CD14-positive monocyte (primary cell): ENCODE measurements around the gene GALNT18. TPM values are rescaled to one million over a fixed set of nuclear protein-coding genes. Genes with fewer than 3 reads are reported as not detected.

Source experiments
- DNase-seq, 3 donors: peaks; one replicate each; pipeline ENCODE4 v3.0.0-alpha.2; 2011 to 2022
- H2AFZ ChIP-seq: 2 replicates; pipeline ENCODE4 v1.6.0; 2012; ENCODE audit warnings: mild to moderate bottlenecking, low read depth, low read length, inconsistent platforms; ENCODE audit not compliant: insufficient read depth, poor library complexity, severe bottlenecking
- H3K27ac ChIP-seq, 2 donors: 1 replicate in 1 of 2; 2 replicates in 1 of 2; pipeline ENCODE4 v1.5.1; 2012 to 2013; ENCODE audit warnings: low read length in 2 of 2, control low read depth in 1 of 2, inconsistent platforms in 1 of 2, low read depth in 1 of 2, mild to moderate bottlenecking in 1 of 2
- H3K27me3 ChIP-seq, 2 donors: one replicate each; pipeline versions ENCODE4 v1.6.0 to v1.6.1; 2011 to 2013; ENCODE audit warnings: low read length in 2 of 2; ENCODE audit not compliant: control insufficient read depth in 2 of 2, insufficient read depth in 2 of 2
- H3K36me3 ChIP-seq, 2 donors: replicated peaks in 1 of 2; 1 replicate in 1 of 2; 2 replicates in 1 of 2; pipeline versions ENCODE4 v1.5.1 to v1.6.1; 2012 to 2013; ENCODE audit warnings: low read length in 2 of 2, control low read depth in 1 of 2, inconsistent platforms in 1 of 2, mild to moderate bottlenecking in 1 of 2; ENCODE audit not compliant: insufficient read depth in 2 of 2, control insufficient read depth in 1 of 2
- H3K4me1 ChIP-seq, 2 donors: 1 replicate in 1 of 2; 2 replicates in 1 of 2; pipeline versions ENCODE4 v1.5.1 to v1.6.1; 2012 to 2013; ENCODE audit warnings: low read length in 2 of 2, control low read depth in 1 of 2, inconsistent platforms in 1 of 2, mild to moderate bottlenecking in 1 of 2, moderate library complexity in 1 of 2; ENCODE audit not compliant: insufficient read depth in 2 of 2, control insufficient read depth in 1 of 2
- H3K4me2 ChIP-seq: replicated peaks from 2 replicates; pipeline ENCODE3; 2012; ENCODE audit warnings: low read length, moderate library complexity, mild to moderate bottlenecking; ENCODE audit not compliant: poor library complexity, severe bottlenecking; ENCODE audit errors: extremely low read depth
- H3K4me3 ChIP-seq, 3 experiments: fragments of 200-600 bp in 1 of 3; sonication (generic) in 1 of 3; replicated peaks in 1 of 3; 1 replicate in 2 of 3; 2 replicates in 1 of 3; pipeline ENCODE4 v1.5.1; 2011 to 2013; ENCODE audit warnings: low read length in 3 of 3, mild to moderate bottlenecking in 3 of 3, control low read depth in 2 of 3, low read depth in 2 of 3, inconsistent platforms in 1 of 3, moderate library complexity in 1 of 3
- H3K79me2 ChIP-seq: 2 replicates; pipeline ENCODE4 v1.6.0; 2012; ENCODE audit warnings: mild to moderate bottlenecking, control low read depth, inconsistent platforms, low read length, moderate library complexity; ENCODE audit not compliant: insufficient read depth
- H3K9ac ChIP-seq: 2 replicates; pipeline ENCODE4 v1.6.0; 2017; ENCODE audit warnings: low read length, mild to moderate bottlenecking; ENCODE audit not compliant: insufficient read depth, poor library complexity, severe bottlenecking
- H3K9me3 ChIP-seq, 2 donors: replicated peaks in 1 of 2; 1 replicate in 1 of 2; 2 replicates in 1 of 2; pipeline versions ENCODE4 v1.5.1 to v1.6.1; 2012 to 2013; ENCODE audit warnings: low read length in 2 of 2, control low read depth in 1 of 2; ENCODE audit not compliant: control insufficient read depth in 1 of 2, insufficient read depth in 1 of 2
- H4K20me1 ChIP-seq: 2 replicates; pipeline ENCODE4 v1.6.0; 2012; ENCODE audit warnings: mild to moderate bottlenecking, low read length, control low read depth, moderate library complexity; ENCODE audit not compliant: insufficient read depth
- H3K27ac Mint-ChIP-seq, 7 donors: one replicate each; pipeline ENCODE4 v1.8.0; 2020; ENCODE audit warnings: mild to moderate bottlenecking in 7 of 7, mixed read lengths in 7 of 7, moderate library complexity in 6 of 7, inconsistent platforms in 2 of 7
- H3K27me3 Mint-ChIP-seq, 3 donors: one replicate each; pipeline ENCODE4 v1.8.0; 2021 to 2022; ENCODE audit warnings: low read depth in 3 of 3, mild to moderate bottlenecking in 3 of 3, mixed read lengths in 3 of 3, moderate library complexity in 3 of 3, inconsistent platforms in 1 of 3
- H3K36me3 Mint-ChIP-seq, 2 donors: one replicate each; pipeline ENCODE4 v1.8.0; 2020; ENCODE audit warnings: mixed read lengths in 2 of 2, inconsistent platforms in 1 of 2, mild to moderate bottlenecking in 1 of 2
- H3K4me1 Mint-ChIP-seq: one replicate; pipeline ENCODE4 v1.8.0; 2020; ENCODE audit warnings: mild to moderate bottlenecking, mixed read lengths
- H3K4me3 Mint-ChIP-seq, 2 donors: one replicate each; pipeline ENCODE4 v1.8.0; 2020; ENCODE audit warnings: mild to moderate bottlenecking in 2 of 2, mixed read lengths in 2 of 2, moderate library complexity in 1 of 2
- H3K9me3 Mint-ChIP-seq, 7 donors: one replicate each; pipeline ENCODE4 v1.8.0; 2020 to 2022; ENCODE audit warnings: mixed read lengths in 7 of 7, mild to moderate bottlenecking in 6 of 7, moderate library complexity in 6 of 7, inconsistent platforms in 2 of 7
- CTCF ChIP-seq: fragments of 200-600 bp; IDR thresholded peaks from one replicate; pipeline ENCODE4 v1.8.0; 2022; ENCODE audit warnings: antibody characterized with exemption, mild to moderate bottlenecking
- WGBS: methylation state at CpG from one replicate; pipeline ENCODE4 v1.1.5; 2013; ENCODE audit warnings: missing lambda C conversion rate; ENCODE audit not compliant: insufficient coverage; 5-methylcytosine and 5-hydroxymethylcytosine counted together
- intact Hi-C, 2 donors: fragments of 100-400 bp; cut with micrococcal nuclease; formaldehyde crosslinking; loops; one replicate each; pipeline versions ENCODE4 v1.15.0 to v1.15.1; 2023
- polyA plus RNA-seq, 3 donors: library from polyadenylated mRNA; depleted of rRNA in 1 of 3; unstranded in 2 of 3; stranded (reverse) in 1 of 3; fragments of 300-500 nt in 2 of 3; fragments of >200 nt in 1 of 3; fragmentation: Illumina TruSeq in 2 of 3; gene quantifications; 1 replicate in 2 of 3; 2 replicates in 1 of 3; pipeline ENCODE4 v1.2.3, GENCODE V29; 2012 to 2021

Gene GALNT18
- polyA plus RNA-seq, 3 donors = not detected

- Mint-ChIP-seq H3K4me1 (peaks cover 15% of the 10 kb centered on the region), H3K27ac (no peak overlapping the region), H3K4me3 (peak overlapping the region in 1 of 2 donors; percentile 69), H3K36me3 (no peaks in the 10 kb centered on the region), H3K9me3 (peaks cover 0 to 6% (median 0%) of the 10 kb centered on the region in 7 donors), H3K27me3 (peaks cover 66 to 95% (median 77%) of the 10 kb centered on the region in 3 donors)
- Histone ChIP-seq H3K4me1 (peaks cover 14 to 21% of the 10 kb centered on the region in 2 donors), H3K4me3 (no peak overlapping the region), H3K27me3 (peaks cover 70 to 86% of the 10 kb centered on the region in 2 donors), H3K79me2 (no peaks in the 10 kb centered on the region), H3K9me3 (no peaks in the 10 kb centered on the region), H2AFZ (no peak overlapping the region), H3K27ac (no peak overlapping the region), H4K20me1 (no peaks in the 10 kb centered on the region), H3K9ac (no peak overlapping the region), H3K4me2 (no peak overlapping the region), H3K36me3 (no peaks in the 10 kb centered on the region)
- no peak for TF ChIP-seq CTCF
- intact Hi-C loops = no loop called here
- DNase-seq = no peak
- 30% methylated on average over 2 of the region's 4 CpGs for WGBS
Measured at GRCh38 chr11:11415901-11416300, 205.9 kb downstream of the GALNT18 start.

- H3K36me3 ChIP-seq = no peaks in the 10 kb centered on the region
- no peak for DNase-seq
- Mint-ChIP-seq H3K27me3 (peaks cover 66 to 94% (median 76%) of the 10 kb centered on the region in 3 donors), H3K4me1 (peaks cover 15% of the 10 kb centered on the region), H3K27ac (no peak overlapping the region), H3K4me3 (peak overlapping the region in 1 of 2 donors; percentile 17), H3K36me3 (no peaks in the 10 kb centered on the region), H3K9me3 (peaks cover 0 to 7% (median 0%) of the 10 kb centered on the region in 7 donors)
- no peak for TF ChIP-seq CTCF
- H3K27ac ChIP-seq = no peak overlapping the region
- H3K9ac ChIP-seq = no peak overlapping the region
- H3K4me2 ChIP-seq = no peak overlapping the region
- intact Hi-C loops = no loop called here
- 88% methylated on average over 2 of the region's 7 CpGs for WGBS
- no peak overlapping the region for H3K4me3 ChIP-seq
- no peak overlapping the region for H2AFZ ChIP-seq
- peaks cover 14 to 21% of the 10 kb centered on the region in 2 donors for H3K4me1 ChIP-seq
- no peaks in the 10 kb centered on the region for H3K9me3 ChIP-seq
- H3K79me2 ChIP-seq = no peaks in the 10 kb centered on the region
- peaks cover 64 to 82% of the 10 kb centered on the region in 2 donors for H3K27me3 ChIP-seq
- no peaks in the 10 kb centered on the region for H4K20me1 ChIP-seq
Measured at GRCh38 chr11:11414996-11415395, 206.8 kb downstream of the GALNT18 start.
